Heart left ventricle (tissue), 16 donors: Measurements from ENCODE around the gene AMPD3. TPM values are rescaled to one million over a fixed set of nuclear protein-coding genes. Genes with fewer than 3 reads are reported as not detected.

ENCODE experiments used
- ATAC-seq, 4 donors: fragments of 200-7000 bp; cut with Tn5 transposase; one replicate each; pipeline ENCODE4 v1.9.1; 2020 to 2022; ENCODE audit warnings: moderate library complexity in 4 of 4, mild to moderate bottlenecking in 3 of 4, moderate number of reproducible peaks in 1 of 4
- DNase-seq, 5 donors: peaks; one replicate each; pipeline ENCODE4 v3.0.0-alpha.2; 2020
- H3K27ac ChIP-seq, 12 donors: fragments of 200-600 bp; sonication (generic) in 4 of 12; one replicate each; pipeline versions ENCODE4 v1.5.0 to v1.8.0; 2016 to 2022; ENCODE audit warnings: mild to moderate bottlenecking in 2 of 12
- H3K27me3 ChIP-seq, 9 donors: fragments of 200-600 bp; sonication (generic) in 2 of 9; one replicate each; pipeline versions ENCODE4 v1.5.1 to v1.8.0; 2016 to 2022; ENCODE audit warnings: mild to moderate bottlenecking in 3 of 9
- H3K36me3 ChIP-seq, 9 donors: fragments of 200-600 bp; sonication (generic) in 2 of 9; one replicate each; pipeline versions ENCODE4 v1.5.0 to v1.8.0; 2018 to 2022; ENCODE audit warnings: mild to moderate bottlenecking in 2 of 9
- H3K4me1 ChIP-seq, 12 donors: fragments of 200-600 bp; sonication (generic) in 4 of 12; one replicate each; pipeline versions ENCODE4 v1.5.0 to v1.8.0; 2016 to 2022; ENCODE audit warnings: mild to moderate bottlenecking in 3 of 12
- H3K4me3 ChIP-seq, 12 donors: fragments of 200-600 bp; sonication (generic) in 4 of 12; one replicate each; pipeline versions ENCODE4 v1.5.0 to v1.8.0; 2017 to 2022; ENCODE audit warnings: mild to moderate bottlenecking in 9 of 12, moderate library complexity in 4 of 12
- H3K9me3 ChIP-seq, 12 donors: fragments of 200-600 bp; sonication (generic) in 4 of 12; one replicate each; pipeline versions ENCODE4 v1.5.0 to v1.8.0; 2016 to 2022; ENCODE audit warnings: mild to moderate bottlenecking in 1 of 12
- CTCF ChIP-seq, 12 donors: fragments of 200-600 bp; sonication (generic) in 4 of 12; IDR thresholded peaks; one replicate each; pipeline versions ENCODE4 v1.5.0 to v1.8.0; 2018 to 2022; ENCODE audit warnings: antibody characterized with exemption in 12 of 12, mild to moderate bottlenecking in 5 of 12
- POLR2A ChIP-seq, 2 donors: fragments of 450-650 bp; IDR thresholded peaks; one replicate each; pipeline ENCODE4 v1.6.1; 2017; ENCODE audit warnings: antibody characterized with exemption in 2 of 2, mild to moderate bottlenecking in 2 of 2, moderate library complexity in 2 of 2
- WGBS, 4 donors: extraction: QIAGEN DNeasy Blood & Tissue Kit in 2 of 4; methylation state at CpG; one replicate each; pipeline versions ENCODE4 v1.1.5 to v1.1.7; 2013 to 2018; 5-methylcytosine and 5-hydroxymethylcytosine counted together
- intact Hi-C, 10 donors: fragments of 100-400 bp; cut with DNase I; formaldehyde crosslinking; loops; one replicate each; pipeline versions ENCODE4 v1.11.1 to v1.14.2; 2022
- polyA plus RNA-seq, 2 donors: library from polyadenylated mRNA; stranded (reverse); fragments of 200-250 nt; gene quantifications; one replicate each; pipeline ENCODE4 v1.2.3, GENCODE V29; 2013
- total RNA-seq, 9 donors: library from RNA; depleted of rRNA in 2 of 9; stranded (reverse); fragments of >200 nt in 2 of 9; fragmentation: NEBNext Ultra II Directional in 3 of 9; extraction: Animal tissue kit (Norgen Biotek cat#: 25700) in 3 of 9; gene quantifications; one replicate each; pipeline versions ENCODE4 v1.1.0 to v1.2.4, GENCODE V29; 2016 to 2023
- donor health status: ischemic (EF 13 %, LVEDD 7.1; RV severe dilation, severe dysfunction).
- donor health status: healthy with polysubstance abuse.
- donor health status: DM: no; HTN: yes; CAD: no.
- donor health status: DM: no; HTN: no; CAD: no.
- donor health status: ischemic (EF 25% LVEDD 6.9; RV normal size, moderate dysfunction).
- donor health status: ischemic (EF 25% LVEDD 5.7; RV mildly dilated, moderate dysfunction).
- donor health status: healthy.
- donor health status: DM: yes; HTN: yes; CAD: no.
- donor health status: ischemic (EF 35%, LVEDD 5.7; RV mildly dilated, moderate dysfunction).
- donor health status: nonischemic (EF 11% LVEDD 7.7; RV severe dilation, severe dysfunction).
- donor health status: DM: yes; HTN: yes; CAD: no.
- donor health status: PGD.
- donor health status: ischemic (EF 29% LVEDD 5.4; RV normal size, mild dysfunction).
- donor health status: nonischemic (EF 23%, LVEDD 6.1; RV moderate dilation, normal function).

The AMPD3 gene
- total and polyA plus RNA-seq, 11 donors: 1.0 to 16.8 (median 2.7) TPM

GRCh38 chr11:10476927-10477689 is 22.0 kb downstream of the AMPD3 start:
- H3K4me1 ChIP-seq: no peaks in the 10 kb centered on the region
- no peaks in the 10 kb centered on the region for H3K9me3 ChIP-seq
- no peaks in the 10 kb centered on the region for H3K27me3 ChIP-seq
- DNase-seq: no peak
- intact Hi-C loops: no loop called here
- TF ChIP-seq POLR2A (IDR thresholded peaks at IDR 0.05) (no peak), CTCF (IDR thresholded peaks at IDR 0.05) (no peak)
- ATAC-seq: no peak
- H3K27ac ChIP-seq: no peak overlapping the region
- peaks cover 0 to 16% (median 0%) of the 10 kb centered on the region in 9 donors for H3K36me3 ChIP-seq
- 79 to 82% (median 80%) methylated on average over 5 of the region's 5 CpGs for WGBS, 4 donors
- no peak overlapping the region for H3K4me3 ChIP-seq

GRCh38 chr11:10477690-10478046 is 22.6 kb downstream of the AMPD3 start:
- 88 to 95% (median 94%) methylated on average over 7 to 8 of the region's 8 CpGs for WGBS, 4 donors
- Histone ChIP-seq H3K27me3 (no peaks in the 10 kb centered on the region), H3K9me3 (no peaks in the 10 kb centered on the region), H3K36me3 (peaks cover 0 to 22% (median 0%) of the 10 kb centered on the region in 9 donors), H3K27ac (no peak overlapping the region), H3K4me3 (no peak overlapping the region), H3K4me1 (no peaks in the 10 kb centered on the region)
- intact Hi-C loops: no loop called here
- no peak for ATAC-seq
- DNase-seq: no peak
- TF ChIP-seq CTCF (IDR thresholded peaks at IDR 0.05) (no peak), POLR2A (IDR thresholded peaks at IDR 0.05) (no peak)

- Histone ChIP-seq H3K27me3 (no peaks in the 10 kb centered on the region), H3K36me3 (peaks cover 0 to 22% (median 0%) of the 10 kb centered on the region in 9 donors), H3K4me3 (no peak overlapping the region), H3K9me3 (no peaks in the 10 kb centered on the region), H3K4me1 (no peaks in the 10 kb centered on the region), H3K27ac (no peak overlapping the region)
- intact Hi-C loops: no loop called here
- DNase-seq (no peak), ATAC-seq (no peak)
- TF ChIP-seq POLR2A (IDR thresholded peaks at IDR 0.05): no peak
- 78 to 82% (median 81%) methylated on average over 3 of the region's 3 CpGs for WGBS, 4 donors
These were observed 23.0 kb downstream of the AMPD3 start for GRCh38 chr11:10478066-10478465.

GRCh38 chr11:10478574-10479550 is 23.8 kb downstream of the AMPD3 start:
- WGBS, 4 donors: 84 to 93% (median 90%) methylated on average over 16 of the region's 16 CpGs
- ATAC-seq (no peak), DNase-seq (no peak)
- H3K36me3 ChIP-seq: peaks cover 0 to 25% (median 0%) of the 10 kb centered on the region in 9 donors
- no peaks in the 10 kb centered on the region for H3K4me1 ChIP-seq
- intact Hi-C loops: no loop called here
- no peak overlapping the region for H3K27ac ChIP-seq
- H3K27me3 ChIP-seq: no peaks in the 10 kb centered on the region
- TF ChIP-seq POLR2A (IDR thresholded peaks at IDR 0.05): no peak
- TF ChIP-seq CTCF (IDR thresholded peaks at IDR 0.05): no peak
- no peaks in the 10 kb centered on the region for H3K9me3 ChIP-seq
- H3K4me3 ChIP-seq: no peak overlapping the region
